TTC549 (cell line): ENCODE measurements around the gene C4orf46.

Experiments used
- FAIRE-seq: peaks from 2 replicates; lab custom pipeline; 2012; peaks lifted over from hg19 to GRCh38; lab: Jason Lieb, UNC

Gene C4orf46

GRCh38 chr4:158652920-158653319 lies 18.8 kb downstream of the C4orf46 start:
- no peak for FAIRE-seq

GRCh38 chr4:158649111-158649680 lies 22.5 kb downstream of the C4orf46 start:
- FAIRE-seq, result no peak

- FAIRE-seq, result no peak
Observed at GRCh38 chr4:158644760-158645159, 26.9 kb downstream of the C4orf46 start.

- FAIRE-seq, result no peak
Observed at GRCh38 chr4:158644356-158644755, 27.3 kb downstream of the C4orf46 start.

GRCh38 chr4:158636619-158637018 lies 35.1 kb downstream of the C4orf46 start:
- FAIRE-seq, result no peak

GRCh38 chr4:158630893-158631292 lies 40.8 kb downstream of the C4orf46 start:
- FAIRE-seq, result no peak

GRCh38 chr4:158625544-158625943 lies 46.1 kb downstream of the C4orf46 start:
- no peak for FAIRE-seq

GRCh38 chr4:158624889-158625478 lies 46.7 kb downstream of the C4orf46 start:
- FAIRE-seq, result peak; percentile 93

- no peak for FAIRE-seq
Observed at GRCh38 chr4:158622251-158622650, 49.4 kb downstream of the C4orf46 start.

GRCh38 chr4:158621729-158622128 lies 50.0 kb downstream of the C4orf46 start:
- no peak for FAIRE-seq

GRCh38 chr4:158617956-158618355 lies 53.7 kb downstream of the C4orf46 start:
- FAIRE-seq, result no peak
